GM21529 (cell line): Measurements from ENCODE around the gene OLFML2B.

ENCODE experiments used
- ATAC-seq: cut with Tn5 transposase; IDR thresholded peaks from one replicate; pipeline ENCODE4 v1.9.1; 2021; ENCODE audit not compliant: unreplicated experiment

The OLFML2B gene

DNA sequence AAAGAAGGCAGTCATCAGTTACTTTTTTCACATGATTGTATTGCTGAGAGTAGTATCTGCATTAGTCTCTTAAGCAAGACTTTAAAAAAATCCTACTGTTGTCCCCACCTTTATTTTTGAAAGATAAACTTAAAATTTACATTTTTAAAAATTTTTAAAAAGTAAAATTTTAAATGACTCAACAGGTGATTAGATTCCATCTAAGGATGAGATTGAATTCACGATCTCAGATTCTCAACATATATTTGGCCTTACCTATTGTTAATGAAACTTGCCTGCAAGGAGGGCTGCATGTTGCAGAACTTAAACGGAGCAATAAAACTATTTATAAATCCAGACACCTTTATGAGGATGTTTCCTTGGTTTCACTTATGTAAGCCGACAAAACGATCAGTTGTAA, 75.2 kb downstream of the OLFML2B start:
- no peak for ATAC-seq

- ATAC-seq = no peak
These were observed 77.3 kb downstream of the OLFML2B start for GRCh38 chr1:161946071-161946987.

DNA sequence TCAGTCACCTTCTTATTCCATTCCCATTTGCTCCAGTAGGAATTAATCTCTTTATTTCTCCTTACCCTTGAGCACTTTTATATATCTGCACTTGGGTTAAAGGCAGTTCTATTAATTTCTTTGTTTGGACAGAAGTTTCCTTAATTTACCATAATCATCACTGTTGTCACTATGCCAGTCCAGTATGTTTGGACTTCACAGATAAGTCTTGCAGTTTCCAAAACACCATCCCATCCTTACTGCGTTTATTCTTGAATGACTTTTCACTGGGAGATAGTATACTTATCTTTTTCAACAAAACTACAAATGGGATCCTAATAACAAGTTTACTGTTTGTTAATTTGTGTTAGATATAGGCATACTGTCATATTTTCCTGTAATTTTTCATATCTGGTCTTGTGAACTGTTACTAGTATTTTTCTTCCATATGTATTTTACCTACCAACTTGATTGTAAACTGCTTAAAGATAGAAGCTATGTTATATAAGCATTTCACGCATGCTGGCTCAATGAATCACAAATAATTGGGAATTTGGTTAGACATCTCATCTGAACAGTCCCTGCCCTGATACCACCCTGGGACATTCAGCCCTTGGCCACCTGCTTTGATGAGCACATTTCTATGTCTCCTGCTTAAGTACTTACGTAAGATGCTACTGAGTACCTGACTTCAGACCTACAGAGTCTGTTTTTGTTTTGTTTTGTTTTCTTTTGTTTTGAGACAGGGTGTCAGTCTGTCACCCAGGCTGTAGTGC, 78.2 kb downstream of the OLFML2B start:
- no peak for ATAC-seq

DNA sequence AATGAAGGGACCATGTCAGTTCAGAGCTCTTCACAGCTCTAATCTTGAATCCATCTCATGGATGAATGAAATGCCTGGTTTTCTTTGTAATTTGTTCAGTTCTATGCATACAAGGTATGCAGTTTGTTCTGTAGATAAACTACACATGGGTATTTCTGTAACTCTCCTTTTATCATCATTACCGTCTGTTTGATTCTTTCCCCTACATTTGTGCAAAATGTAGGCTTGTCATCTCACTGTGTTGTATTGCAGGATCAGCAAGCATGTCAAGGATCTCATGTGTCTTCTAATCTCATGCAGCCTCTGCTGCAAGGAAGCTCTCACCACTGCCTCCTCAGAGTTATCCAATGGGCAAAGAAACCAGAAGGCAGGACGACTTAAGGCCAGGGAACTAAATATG, 79.3 kb downstream of the OLFML2B start:
- ATAC-seq = no peak

GRCh38 chr1:161943737-161944136, 79.9 kb downstream of the OLFML2B start:
- no peak for ATAC-seq

GRCh38 chr1:161941726-161942436, 81.8 kb downstream of the OLFML2B start:
- no peak for ATAC-seq

DNA sequence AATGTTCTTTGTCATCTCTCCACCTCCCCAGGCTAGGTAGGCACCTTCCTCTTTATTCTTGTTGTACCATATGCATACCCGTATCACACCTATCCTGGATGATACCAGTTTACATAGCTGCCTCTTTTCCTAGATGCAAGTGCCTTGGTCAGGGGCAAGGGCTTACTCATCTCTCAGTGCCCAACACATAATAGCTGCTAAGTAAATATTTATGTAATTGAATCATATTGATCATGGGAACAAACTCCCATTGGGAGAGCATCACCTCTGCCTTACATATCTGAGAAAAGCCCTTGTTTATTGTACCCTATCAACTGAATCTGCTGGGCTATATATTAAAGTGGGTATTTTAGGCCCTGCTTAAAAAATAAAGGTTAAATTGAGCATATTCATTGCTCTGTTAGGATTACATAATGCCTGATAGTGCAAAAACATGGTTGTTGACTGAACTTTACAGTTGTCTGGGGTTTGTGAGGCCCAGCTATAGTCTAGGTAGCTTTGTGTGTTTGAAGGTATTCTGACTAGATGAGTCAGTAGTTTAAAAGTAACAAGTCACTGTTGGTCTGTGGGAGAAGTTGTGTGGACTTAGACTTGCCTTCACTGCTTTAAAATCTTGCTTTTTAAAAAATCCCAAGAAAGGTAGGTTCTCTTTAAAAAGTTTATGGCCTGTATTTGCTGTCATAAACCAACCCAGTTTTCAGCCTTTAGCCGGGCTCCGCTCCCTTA, 82.6 kb downstream of the OLFML2B start:
- no peak for ATAC-seq

DNA sequence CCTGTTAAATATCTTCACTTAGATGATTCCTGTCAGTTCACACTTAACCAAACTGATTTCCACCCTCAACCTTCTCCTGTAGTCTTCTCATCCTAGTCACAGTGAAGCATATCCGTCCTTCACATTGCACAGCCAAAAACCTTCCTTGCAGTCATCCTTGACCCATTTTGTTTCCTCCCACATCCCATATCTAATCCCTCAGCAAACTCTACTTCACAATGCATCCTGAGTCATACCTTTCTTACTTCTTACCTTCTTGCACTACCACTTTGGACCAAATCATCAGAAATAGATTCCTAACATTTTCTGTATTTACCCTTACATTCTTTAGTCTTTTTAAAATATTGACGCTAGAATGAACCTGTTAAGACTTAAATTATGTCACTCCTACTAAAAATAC, 86.9 kb downstream of the OLFML2B start:
- no peak for ATAC-seq

DNA sequence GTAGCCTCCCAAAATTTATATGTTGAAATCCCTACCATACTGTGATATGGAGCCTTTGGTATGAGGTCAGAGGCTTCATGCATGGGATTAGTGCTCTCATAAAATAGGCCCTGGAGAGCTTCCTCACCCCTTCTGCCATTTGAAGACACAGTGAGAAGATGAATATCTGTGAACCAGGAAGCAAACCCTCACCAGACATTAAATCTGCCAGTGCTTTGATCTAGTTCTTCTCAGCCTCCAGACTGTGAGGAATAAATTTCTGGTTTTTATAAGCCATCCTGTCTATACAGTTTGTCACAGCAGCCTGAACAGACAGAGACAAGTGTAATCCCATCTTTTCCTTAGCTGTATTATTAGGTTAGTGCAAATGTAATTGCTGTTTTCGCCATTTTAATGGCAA, 88.4 kb downstream of the OLFML2B start:
- ATAC-seq = no peak

- ATAC-seq = peak; percentile 48
These were observed 89.8 kb downstream of the OLFML2B start for GRCh38 chr1:161933592-161934588.
